NCI-H146 treated with DMSO at 0.1 percent for 48 hours (cell line): Measurements from ENCODE around the gene DNAH2.

Experiments used
- DNase-seq: peaks from one replicate; lab custom pipeline; 2025; ENCODE audit not compliant: unreplicated experiment; lab: John Stamatoyannopoulos, UW

Gene DNAH2

DNA sequence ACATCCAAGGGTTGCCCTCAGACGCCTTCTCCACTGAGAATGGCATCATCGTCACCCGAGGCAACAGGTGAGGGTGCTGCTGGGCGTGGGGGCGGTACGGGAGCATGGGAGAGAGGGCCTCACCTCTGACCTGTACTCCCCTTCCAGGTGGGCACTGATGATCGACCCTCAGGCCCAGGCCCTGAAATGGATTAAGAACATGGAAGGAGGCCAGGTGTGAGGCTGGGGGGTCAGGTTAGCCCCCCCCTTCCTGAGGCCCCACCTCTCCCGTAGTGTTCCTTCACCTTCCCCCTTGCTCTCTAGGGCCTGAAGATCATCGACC lies 100.1 kb downstream of the DNAH2 start:
- no peak for DNase-seq

DNA sequence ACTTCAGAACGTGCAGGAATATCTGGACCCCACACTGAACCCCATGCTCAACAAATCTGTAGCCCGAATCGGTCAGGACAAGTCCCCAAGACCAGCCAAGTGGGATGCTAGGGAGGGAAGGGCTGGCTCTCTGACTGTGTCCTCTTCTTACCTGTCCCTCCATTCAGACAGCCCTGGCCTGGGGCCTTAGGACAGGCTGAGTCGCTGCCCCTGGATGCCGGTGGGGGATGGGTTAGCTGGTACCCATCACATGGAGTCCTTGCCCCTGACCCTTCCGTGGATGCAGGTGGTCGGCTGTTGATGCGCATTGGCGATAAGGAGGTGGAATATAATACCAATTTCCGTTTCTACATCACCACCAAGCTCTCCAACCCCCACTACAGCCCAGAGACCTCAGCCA lies 100.5 kb downstream of the DNAH2 start:
- no peak for DNase-seq

DNA sequence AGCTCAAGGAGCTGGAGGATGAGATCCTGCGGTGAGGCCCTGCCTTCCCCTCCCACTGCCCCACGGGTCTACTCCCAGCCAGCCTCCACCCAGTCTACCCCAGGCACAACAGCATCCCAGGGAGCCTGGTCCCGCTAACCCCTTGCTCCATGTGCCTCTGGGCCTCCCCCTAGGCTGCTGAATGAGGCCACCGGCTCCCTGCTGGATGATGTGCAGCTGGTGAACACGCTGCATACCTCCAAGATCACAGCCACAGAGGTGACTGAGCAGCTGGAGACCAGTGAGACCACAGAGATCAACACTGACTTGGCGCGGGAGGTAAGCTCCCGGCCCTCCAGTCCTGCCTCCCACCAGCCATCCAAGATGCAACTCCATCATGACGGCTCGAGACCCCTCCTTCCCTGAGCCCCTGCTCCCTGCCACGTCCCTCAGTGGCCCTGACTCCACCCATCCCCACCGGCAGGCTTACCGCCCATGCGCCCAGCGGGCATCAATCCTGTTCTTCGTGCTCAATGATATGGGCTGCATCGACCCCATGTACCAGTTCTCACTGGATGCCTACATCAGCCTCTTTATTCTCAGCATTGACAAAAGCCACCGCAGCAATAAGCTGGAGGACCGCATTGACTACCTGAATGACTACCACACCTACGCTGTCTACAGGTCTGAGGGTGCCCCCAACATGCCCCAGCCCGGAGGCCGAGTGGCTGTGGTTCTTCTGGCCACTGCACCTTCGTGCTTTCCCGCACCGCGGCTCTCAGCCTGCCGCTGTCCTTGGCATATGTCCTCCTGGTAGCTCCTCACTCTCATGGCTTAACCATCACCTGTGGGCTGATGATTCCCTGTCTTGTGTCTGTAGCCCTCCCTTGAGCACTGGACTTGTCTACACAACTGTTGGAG lies 101.5 kb downstream of the DNAH2 start:
- DNase-seq: no peak

DNA sequence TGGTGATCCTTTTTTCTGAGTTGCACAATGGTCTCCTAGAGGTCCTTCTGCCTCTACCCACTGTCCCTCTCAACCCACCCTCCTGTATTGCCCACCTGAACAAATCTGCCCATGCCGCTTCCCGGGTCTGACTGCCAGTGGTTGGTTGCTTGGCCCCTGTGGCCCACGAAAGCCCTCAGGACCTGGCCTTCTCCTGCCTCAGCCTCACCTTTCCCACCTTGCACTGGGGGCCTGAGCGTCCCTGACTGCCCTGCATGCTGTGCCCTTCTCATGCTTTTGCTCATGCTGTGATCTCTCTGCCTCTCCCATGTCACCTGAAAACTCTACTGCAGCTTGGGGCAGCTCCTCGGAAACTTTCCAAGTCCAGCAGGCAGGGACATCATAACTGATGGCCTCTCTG lies 102.7 kb downstream of the DNAH2 start:
- DNase-seq: no peak

DNA sequence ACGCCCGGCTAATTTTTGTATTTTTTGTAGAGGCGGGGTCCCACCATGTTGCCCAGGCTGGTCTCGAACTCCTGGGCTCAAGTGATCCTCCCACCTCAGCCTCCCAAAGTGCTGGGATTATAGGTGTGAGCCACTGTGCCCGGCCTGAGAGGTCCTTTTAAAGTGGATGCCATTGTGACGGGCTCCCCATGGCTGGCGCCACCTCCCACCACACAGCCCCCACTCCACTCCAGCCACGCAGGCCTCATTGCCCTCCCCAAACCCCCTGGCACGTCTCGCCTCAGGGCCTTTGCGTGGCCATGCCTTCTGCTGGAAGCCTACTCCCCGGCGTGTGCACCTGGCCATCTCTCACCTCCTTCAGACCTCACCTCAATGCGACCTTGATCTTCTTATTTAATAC lies 104.6 kb downstream of the DNAH2 start:
- no peak for DNase-seq

GRCh38 chr17:7823581-7824001 lies 106.0 kb downstream of the DNAH2 start:
- DNase-seq: peak; percentile 61

- DNase-seq: no peak
These were observed 106.7 kb downstream of the DNAH2 start for GRCh38 chr17:7824021-7824924.

DNA sequence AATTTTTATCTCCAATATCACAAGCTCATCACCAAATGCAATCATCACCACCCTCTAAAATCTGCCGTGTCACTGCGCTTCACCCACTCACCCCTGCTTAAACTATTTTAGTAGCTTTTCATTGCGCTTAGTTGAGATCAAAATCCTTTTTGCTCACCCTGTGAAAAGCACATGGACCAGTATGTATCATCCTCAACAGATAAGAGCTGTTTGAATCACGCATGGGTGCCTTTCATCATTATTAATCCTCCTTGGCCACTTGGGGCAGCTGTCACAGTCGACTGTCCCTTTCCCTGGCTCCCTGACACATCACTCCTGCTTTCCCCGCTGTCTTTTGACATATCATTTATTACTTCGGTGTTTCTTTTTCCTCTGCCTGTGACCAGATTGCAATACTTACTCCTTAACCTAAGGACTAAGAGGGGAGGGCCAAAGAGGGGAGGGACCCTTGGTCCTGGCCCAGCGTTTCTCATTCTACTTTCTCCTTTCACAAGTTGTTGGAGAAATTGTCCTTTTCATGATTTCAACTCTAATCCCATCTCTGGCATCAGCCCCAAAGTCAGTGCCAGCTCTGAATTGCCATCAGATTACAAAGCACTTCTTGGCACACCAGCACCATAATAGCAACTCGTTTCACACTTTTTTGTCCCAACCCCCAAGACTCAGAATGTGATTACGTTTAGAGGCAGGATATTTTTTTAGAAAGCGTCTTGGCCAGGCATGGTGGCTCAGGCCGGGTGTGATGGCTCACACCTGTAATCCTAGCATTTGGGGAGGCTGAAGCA lies 107.9 kb downstream of the DNAH2 start:
- no peak for DNase-seq

- DNase-seq: no peak
These were observed 113.1 kb downstream of the DNAH2 start for GRCh38 chr17:7830616-7831015.

DNA sequence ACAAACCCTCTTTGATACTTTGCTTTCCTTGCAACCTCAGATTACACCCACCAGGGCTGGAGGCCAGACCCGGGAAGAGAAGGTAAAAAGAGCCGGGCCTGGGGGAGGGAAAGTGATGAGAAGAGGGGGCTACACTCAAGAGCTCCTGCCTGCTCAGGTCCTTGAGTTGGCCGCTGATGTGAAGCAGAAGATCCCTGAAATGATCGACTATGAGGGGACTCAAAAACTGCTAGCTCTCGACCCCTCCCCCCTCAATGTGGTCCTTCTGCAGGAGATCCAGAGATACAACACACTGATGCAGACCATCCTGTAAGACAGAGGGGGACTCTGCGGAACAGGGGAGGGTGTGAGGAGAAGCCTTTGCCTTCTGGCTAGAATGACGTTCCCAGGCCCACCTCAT lies 113.7 kb downstream of the DNAH2 start:
- DNase-seq: no peak

DNA sequence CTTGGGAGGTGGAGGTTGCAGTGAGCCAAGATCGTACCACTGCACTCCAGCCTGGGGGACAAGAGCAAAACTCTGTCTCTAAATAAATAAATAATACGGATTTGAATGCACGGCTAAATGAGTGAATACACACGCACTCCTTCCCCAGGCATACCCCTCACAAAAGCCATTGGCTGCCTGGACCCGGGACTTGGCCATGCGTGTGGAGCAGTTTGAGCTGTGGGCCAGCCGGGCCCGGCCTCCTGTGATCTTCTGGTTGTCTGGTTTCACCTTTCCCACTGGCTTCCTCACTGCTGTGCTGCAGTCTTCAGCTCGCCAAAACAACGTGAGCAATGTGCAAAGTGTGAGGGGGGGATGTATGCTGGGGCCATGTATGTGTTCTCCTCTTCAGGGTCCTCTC lies 114.9 kb downstream of the DNAH2 start:
- no peak for DNase-seq

- DNase-seq: no peak
These were observed 115.7 kb downstream of the DNAH2 start for GRCh38 chr17:7833011-7833794.

GRCh38 chr17:7833795-7834541 lies 116.4 kb downstream of the DNAH2 start, which contains the start of gene KDM6B:
Gene KDM6B (plus strand): TSS chr17:7834217. CDS start chr17:7845555, 11,338 bp downstream.
- peak; percentile 83 for DNase-seq

DNA sequence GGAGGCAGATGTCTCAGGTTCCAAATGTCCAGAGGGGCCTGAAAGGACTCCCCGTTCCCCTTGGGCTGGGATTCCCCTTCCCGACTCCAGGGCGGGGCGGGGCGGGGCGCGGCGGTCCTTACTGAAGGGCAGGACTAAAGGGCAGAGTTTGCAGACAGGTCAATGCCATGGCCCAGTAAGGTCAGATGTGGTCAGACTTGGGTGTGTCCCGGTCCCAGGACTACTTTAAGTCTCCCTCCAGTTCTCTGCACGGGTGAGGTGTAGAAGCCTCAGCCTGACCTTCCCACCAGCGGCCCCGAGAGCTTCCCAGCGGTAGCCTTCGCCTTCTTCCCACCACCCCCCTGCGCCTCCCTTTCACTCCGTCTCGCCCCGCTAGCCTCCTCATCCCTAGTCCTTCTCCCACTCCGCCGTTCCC lies 117.0 kb downstream of the DNAH2 start:
- no peak for DNase-seq

DNA sequence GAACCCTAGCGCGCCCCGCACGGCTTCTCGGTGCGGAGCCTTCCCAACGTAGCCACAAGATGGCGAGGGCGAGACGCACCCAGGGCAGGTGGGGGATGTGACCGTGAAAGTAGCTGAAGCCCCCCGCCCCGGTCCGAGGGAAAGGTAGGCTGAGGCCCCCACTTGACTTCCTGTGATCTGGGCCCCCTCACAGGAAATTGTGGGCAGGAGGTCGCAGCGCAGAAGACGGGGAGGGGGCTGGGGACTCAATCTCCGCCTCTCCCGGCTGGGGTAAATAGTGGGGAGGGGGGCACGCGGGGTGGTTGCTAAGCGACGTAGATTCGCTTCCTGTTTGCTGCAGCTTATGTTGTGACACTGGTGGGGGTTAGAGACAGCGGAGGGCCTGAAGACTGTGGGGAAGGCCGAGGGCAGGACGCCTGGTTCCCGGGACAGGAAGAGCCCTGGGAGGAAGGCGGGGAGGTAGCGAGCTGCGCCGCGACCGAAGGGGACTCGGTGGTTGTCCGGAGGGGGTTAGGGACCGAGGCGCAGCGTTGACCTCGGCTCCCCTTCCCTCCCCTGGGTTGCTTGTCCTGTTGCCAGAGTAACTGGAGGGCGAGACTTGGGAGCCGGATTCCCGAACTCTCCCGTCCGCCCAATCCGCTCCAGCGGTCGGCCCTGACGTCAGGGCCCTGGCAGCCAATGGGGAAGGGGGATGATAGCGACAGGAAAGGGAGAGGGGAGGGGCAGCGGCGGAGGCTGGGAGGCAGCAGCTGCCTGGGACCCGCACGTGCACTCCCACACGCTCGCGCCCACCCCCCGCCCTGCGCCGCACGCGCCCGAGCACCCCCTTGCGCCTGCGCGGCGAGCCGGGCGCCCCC lies 117.6 kb downstream of the DNAH2 start:
- peak; percentile 94 for DNase-seq

- DNase-seq: peak; percentile 20
These were observed 118.5 kb downstream of the DNAH2 start for GRCh38 chr17:7835814-7836595.

- DNase-seq: peak; percentile 94
These were observed 119.3 kb downstream of the DNAH2 start for GRCh38 chr17:7836596-7837407.
